ENCODE results near the gene ITPK1.

GRCh38 chr14:92906823-92907222 lies 208.9 kb downstream of the ITPK1 start:
- TF ChIP-seq CTCF (conservative IDR thresholded peaks at IDR 0.05; ENCODE audit: low read depth, low read length) (no peak), EZH2 (IDR thresholded peaks at IDR 0.05; ENCODE audit: borderline replicate concordance, low read depth, low read length, poor library complexity, severe bottlenecking) (no peak)

Data from A673 (cell line).